ENCODE results near the gene GNAS-AS1.

DNA sequence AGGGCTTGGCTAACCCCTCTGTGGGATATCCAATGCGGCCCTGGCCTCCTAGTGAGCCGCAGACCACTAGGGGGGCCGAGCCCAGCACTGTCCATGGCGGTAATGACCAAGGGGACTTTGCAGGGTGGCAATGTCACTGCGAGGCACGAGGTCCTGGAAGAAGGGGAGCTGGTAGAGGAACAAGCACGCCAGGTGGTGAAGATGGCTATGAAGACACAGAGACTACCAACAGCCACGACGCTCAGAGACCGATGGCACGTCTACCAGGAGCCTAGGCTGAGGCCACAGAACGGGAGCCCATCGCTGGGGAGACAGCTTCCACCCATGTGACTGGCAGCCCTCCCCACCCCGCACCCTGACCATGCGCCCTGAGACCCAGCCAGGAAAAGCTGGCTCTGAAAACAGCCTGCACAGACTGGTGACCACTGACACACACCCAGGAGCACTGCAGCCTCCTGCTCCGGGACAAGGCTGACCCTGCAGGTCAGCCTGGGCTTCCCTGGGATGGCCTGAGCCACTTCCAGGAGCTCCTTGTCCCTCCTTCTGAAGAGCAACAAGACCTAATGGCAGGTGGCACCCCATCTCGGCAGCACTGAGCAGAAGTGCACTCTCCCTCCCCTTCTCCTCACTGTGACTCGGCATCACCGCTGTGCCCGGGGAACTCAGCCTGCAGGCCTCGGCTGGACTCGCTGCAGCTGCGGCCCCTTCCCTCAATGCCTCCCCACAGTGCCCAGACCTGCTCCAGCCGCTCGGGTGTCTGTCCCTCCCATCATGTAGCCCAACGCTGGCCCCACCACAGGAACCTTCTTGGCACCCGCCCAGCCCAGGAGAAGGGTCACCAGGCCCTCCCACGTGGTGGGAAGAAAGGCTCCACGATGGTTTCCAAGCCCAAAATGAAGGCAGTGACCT, 56.9 kb downstream of the GNAS-AS1 start:
- TF ChIP-seq, protein P1, sequence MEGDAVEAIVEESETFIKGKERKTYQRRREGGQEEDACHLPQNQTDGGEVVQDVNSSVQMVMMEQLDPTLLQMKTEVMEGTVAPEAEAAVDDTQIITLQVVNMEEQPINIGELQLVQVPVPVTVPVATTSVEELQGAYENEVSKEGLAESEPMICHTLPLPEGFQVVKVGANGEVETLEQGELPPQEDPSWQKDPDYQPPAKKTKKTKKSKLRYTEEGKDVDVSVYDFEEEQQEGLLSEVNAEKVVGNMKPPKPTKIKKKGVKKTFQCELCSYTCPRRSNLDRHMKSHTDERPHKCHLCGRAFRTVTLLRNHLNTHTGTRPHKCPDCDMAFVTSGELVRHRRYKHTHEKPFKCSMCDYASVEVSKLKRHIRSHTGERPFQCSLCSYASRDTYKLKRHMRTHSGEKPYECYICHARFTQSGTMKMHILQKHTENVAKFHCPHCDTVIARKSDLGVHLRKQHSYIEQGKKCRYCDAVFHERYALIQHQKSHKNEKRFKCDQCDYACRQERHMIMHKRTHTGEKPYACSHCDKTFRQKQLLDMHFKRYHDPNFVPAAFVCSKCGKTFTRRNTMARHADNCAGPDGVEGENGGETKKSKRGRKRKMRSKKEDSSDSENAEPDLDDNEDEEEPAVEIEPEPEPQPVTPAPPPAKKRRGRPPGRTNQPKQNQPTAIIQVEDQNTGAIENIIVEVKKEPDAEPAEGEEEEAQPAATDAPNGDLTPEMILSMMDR (IDR thresholded peaks at IDR 0.05; ENCODE audit: low read depth, low read length): no peak
- TF ChIP-seq, protein P2, sequence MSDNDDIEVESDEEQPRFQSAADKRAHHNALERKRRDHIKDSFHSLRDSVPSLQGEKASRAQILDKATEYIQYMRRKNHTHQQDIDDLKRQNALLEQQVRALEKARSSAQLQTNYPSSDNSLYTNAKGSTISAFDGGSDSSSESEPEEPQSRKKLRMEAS (IDR thresholded peaks at IDR 0.05; ENCODE audit: low read depth, low read length): no peak
- no peak for TF ChIP-seq POLR2A (IDR thresholded peaks at IDR 0.05; ENCODE audit: extremely low read depth, insufficient read length)
- TF ChIP-seq MYC (IDR thresholded peaks at IDR 0.05; ENCODE audit: low read depth, low read length): no peak

Measured in NB4 (cell line).